Urinary bladder (tissue), 4 donors: Measurements from ENCODE around the gene NTNG1. TPM values are rescaled to one million over a fixed set of nuclear protein-coding genes. Genes with fewer than 3 reads are reported as not detected.

Experiments used
- DNase-seq: peaks from one replicate; pipeline ENCODE4 v3.0.0-alpha.2; 2015; ENCODE audit errors: extremely low spot score
- H3K27ac ChIP-seq: one replicate; pipeline ENCODE4 v1.5.1; 2013; ENCODE audit warnings: low read depth, mild to moderate bottlenecking, moderate library complexity
- H3K36me3 ChIP-seq: one replicate; pipeline ENCODE4 v1.6.1; 2013; ENCODE audit warnings: mild to moderate bottlenecking, moderate library complexity; ENCODE audit not compliant: insufficient read depth
- H3K4me1 ChIP-seq: one replicate; pipeline ENCODE4 v1.6.1; 2013; ENCODE audit warnings: mild to moderate bottlenecking, moderate library complexity; ENCODE audit not compliant: insufficient read depth
- H3K4me3 ChIP-seq: one replicate; pipeline ENCODE4 v1.5.1; 2013; ENCODE audit warnings: low read depth, low read length
- WGBS: extraction: QIAGEN DNeasy Blood & Tissue Kit; methylation state at CpG from one replicate; pipeline ENCODE4 v1.1.7; 2013; 5-methylcytosine and 5-hydroxymethylcytosine counted together
- polyA plus RNA-seq: library from polyadenylated mRNA; stranded (reverse); fragments of 200-250 nt; gene quantifications from one replicate; pipeline ENCODE4 v1.2.3, GENCODE V29; 2013
- total RNA-seq: library from RNA; depleted of rRNA; stranded (reverse); fragments of >200 nt; gene quantifications from one replicate; pipeline ENCODE4 v1.2.3, GENCODE V29; 2014
- donor health status: healthy with polysubstance abuse.
- donor health status: healthy.

NTNG1 gene
- total and polyA plus RNA-seq, 2 donors = 12.1 to 24.4 TPM

DNA sequence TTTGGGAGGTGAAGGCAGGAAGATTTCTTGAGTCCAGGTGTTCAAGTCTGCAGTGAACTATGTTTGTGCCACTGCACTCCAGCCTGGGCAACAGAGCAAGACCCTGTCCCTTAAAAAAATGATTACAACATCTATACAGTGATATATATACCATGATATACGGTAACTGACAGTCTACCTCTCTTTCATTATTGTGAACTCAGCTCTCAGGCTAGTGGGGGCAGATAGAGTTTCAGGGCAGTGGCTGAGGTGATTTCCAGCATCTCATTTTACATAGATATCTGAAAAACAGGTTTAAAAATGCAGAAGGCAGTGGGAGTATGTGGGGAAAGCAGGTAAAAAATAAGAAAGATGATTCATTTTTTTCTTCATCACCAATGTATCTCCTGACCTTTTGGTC lies 8.1 kb upstream of the NTNG1 start:
- Histone ChIP-seq H3K36me3 (no peaks in the 10 kb centered on the region), H3K27ac (no peak overlapping the region), H3K4me3 (no peak overlapping the region), H3K4me1 (no peaks in the 10 kb centered on the region)
- no peak for DNase-seq
- WGBS = 80% methylated on average over 1 of the region's 1 CpG

DNA sequence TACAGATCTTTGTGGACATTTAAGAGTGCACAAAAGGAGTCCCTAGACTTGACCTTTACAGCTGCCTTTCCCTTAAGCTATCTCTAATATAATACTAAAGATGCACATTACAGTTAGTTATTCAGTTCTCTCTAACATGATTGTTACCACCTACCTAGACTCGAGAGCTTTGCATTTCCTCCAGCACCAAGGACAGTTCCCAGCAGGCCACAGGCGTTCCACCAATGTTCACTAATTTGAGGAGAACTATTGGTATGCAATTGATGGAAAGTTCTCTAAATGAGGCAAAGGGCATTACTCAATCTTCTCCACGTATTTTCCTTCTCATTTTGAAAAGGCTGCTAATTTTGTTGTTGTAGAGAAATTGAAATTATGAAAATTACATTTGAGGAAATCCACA lies 5.4 kb upstream of the NTNG1 start:
- H3K27ac ChIP-seq = no peak overlapping the region
- H3K4me3 ChIP-seq = no peak overlapping the region
- peak; percentile 10 for DNase-seq
- 4% methylated on average over 3 of the region's 3 CpGs for WGBS
- peaks cover 1% of the 10 kb centered on the region for H3K4me1 ChIP-seq
- H3K36me3 ChIP-seq = no peaks in the 10 kb centered on the region

DNA sequence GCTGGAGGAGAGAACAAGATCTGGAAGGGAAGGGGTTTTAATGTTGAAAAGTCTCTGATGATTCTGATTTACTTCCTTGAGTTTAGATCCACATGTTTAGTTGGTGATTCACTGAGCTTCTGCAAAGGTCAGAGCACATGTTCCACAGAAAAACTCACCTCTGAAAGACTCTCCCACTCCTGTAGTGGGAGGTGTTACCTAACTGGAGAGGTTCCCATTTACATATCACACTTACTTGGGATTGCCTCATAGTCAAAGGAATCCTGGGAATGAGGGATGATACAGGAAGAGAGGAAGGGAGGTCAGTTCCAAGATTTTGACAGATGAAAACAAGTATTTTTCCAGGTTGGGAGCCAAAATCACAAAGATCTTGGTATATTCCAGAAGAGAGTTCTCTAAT lies 2.7 kb upstream of the NTNG1 start:
- Histone ChIP-seq H3K36me3 (no peaks in the 10 kb centered on the region), H3K4me1 (peaks cover 3% of the 10 kb centered on the region), H3K4me3 (no peak overlapping the region), H3K27ac (no peak overlapping the region)
- DNase-seq = no peak

DNA sequence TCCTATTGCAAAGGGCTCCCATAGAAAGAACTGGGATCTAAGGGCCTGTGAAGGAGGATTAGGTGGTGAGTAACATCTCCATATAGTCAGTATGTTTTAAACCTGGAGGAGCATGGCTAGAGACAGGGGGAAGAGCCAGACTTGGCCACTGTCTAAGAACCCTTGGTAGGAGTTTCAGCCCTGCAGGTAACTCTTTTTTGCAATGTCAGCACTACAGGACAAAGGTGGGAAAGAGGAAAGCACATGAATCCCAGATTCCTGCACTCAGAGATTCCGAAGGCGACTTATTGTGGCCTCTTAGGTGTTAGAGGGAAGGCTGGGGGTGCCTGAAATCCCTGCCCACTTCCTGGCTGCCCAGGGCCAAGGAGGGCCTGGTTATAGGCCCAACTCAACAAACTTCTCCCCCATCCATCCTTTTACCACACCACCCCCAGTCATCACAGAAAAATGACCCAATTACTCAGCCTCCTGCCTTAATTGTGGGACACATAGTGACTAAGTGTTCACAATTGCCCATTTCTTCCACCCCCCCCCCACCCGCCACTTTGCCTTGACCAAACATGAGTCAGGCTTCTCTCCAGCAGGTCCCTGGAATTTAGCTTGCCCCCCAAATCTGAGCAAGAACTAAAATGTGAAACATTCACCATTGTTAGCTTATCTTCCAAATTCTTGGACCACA lies 1.9 kb upstream of the NTNG1 start:
- Histone ChIP-seq H3K4me1 (peaks cover 3% of the 10 kb centered on the region), H3K4me3 (no peak overlapping the region), H3K27ac (no peak overlapping the region), H3K36me3 (no peaks in the 10 kb centered on the region)
- DNase-seq = no peak
- 92% methylated on average over 3 of the region's 3 CpGs for WGBS

DNA sequence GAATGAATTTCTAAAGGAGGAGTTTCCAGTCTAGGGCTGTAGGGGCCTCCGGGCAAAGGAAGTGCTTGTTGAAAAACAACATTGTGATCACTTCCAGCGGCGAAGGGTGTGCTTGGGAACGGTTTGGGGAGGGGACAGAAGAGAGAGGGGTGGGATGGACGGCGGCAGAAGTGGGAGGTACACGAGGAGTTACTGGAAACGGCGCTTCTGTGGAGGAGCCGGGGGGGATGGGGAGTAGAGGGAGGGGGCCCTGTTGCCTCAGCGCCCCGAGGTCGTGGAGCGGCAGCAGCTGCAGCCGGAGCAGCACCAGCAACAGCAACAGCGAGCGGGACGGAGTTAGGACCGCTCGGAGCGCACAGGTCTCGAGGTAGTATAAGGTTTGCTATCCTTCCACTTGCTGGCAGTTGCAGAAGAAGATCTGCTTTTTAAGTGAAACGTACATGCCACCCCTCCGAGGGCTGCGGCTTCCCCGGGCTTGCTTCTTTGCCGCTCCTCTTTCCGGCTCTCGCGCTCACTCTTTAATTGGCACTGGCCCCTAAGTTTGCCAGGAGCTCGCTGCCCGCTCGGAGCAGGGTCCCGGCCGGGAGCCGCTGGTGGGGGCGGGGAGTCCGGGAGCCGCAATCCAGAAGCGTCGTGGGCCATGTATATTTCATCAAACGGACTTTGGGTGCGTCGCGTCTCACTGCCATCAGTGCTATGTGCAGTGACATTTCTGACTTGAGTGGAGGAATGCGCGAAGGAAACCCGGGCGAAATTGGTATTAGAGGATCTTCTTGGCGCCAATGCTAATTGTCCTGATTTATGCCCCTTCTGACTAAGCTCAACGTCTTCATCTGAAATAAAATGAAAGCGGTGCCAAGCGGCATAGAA lies 771 bp upstream of the NTNG1 start:
- H3K4me1 ChIP-seq = peaks cover 3% of the 10 kb centered on the region
- no peak overlapping the region for H3K27ac ChIP-seq
- no peaks in the 10 kb centered on the region for H3K36me3 ChIP-seq
- H3K4me3 ChIP-seq = peak overlapping the region; percentile 94
- no peak for DNase-seq
- whole genome bisulfite sequencing = under 1% methylated on average over 53 of the region's 53 CpGs

DNA sequence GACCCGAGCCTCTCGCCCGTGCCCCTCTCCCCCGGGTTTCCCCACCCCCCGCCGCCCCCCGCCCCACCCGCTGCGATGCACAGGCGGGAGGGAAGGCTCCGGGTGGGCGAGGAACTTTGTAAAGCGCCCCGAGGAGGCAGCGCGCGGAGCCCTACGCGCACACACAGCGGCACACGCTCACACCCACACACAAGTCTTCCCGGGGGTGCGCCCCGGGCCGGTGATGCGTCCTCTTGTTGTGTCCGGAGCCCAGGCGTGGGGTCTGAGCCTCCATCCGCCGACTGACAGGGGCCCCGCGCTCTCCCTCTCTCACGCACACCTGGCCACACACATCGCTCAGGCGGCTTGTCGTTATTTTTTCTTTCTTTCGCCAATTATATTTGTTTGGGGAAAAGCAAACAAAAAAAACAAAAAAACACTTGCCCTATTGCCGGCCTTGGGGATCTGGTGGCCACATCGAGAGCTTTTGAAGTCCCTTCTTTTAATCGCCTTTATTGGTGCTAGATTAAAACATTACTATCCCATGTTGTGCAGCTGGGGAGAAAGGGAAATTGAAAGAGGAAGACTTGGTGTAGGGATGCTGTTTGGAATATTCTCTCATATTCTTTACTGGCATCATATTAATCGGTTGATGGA lies 770 bp downstream of the NTNG1 start:
- Histone ChIP-seq H3K4me3 (peak overlapping the region; percentile 94), H3K27ac (no peak overlapping the region), H3K36me3 (no peaks in the 10 kb centered on the region), H3K4me1 (peaks cover 3% of the 10 kb centered on the region)
- WGBS = under 1% methylated on average over 41 of the region's 41 CpGs
- DNase-seq = no peak

DNA sequence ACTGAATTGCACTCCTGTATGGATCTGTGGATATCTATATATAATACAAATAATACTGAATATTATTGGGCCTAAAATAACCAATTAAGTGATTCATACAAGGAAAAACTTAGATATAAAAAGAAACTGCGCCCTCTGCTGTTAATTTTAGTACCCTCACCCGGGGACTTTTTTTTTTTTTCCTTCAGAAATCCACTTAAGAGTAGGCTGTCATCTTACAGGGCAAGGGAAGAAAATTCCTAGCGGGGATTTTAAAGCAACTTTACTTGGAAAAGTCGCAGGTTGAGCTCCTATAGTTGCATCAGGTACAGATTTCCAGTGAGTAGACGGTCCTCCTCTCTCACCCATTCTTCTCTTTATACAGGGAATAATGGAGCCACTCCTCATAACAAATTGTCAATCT lies 1.3 kb downstream of the NTNG1 start:
- H3K4me1 ChIP-seq = peaks cover 3% of the 10 kb centered on the region
- WGBS = 0% methylated on average over 5 of the region's 5 CpGs
- peak; percentile 67 for DNase-seq
- H3K4me3 ChIP-seq = peak overlapping the region; percentile 94
- H3K36me3 ChIP-seq = no peaks in the 10 kb centered on the region
- no peak overlapping the region for H3K27ac ChIP-seq

DNA sequence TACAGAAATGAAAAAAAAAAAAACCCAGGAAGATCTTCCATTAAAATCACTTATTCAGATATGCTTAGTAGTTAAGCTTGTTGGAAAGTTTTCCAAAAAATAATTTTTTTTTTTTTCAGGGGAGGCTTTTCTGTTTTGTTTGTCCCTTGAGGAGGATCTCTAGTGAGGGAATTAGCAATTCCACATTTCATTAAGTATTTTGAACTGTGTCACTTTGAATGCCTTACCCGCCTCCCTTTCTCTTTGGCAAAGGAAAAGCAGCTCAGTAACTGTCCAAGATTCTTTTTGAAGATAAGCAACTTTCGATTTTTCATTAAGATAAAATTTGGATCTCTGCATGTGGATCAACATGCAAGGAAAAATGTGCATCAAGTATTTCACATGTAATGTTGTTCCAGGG lies 1.8 kb downstream of the NTNG1 start:
- whole genome bisulfite sequencing = 37% methylated on average over 2 of the region's 2 CpGs
- no peak overlapping the region for H3K4me3 ChIP-seq
- peaks cover 3% of the 10 kb centered on the region for H3K4me1 ChIP-seq
- DNase-seq = no peak
- no peaks in the 10 kb centered on the region for H3K36me3 ChIP-seq
- no peak overlapping the region for H3K27ac ChIP-seq

DNA sequence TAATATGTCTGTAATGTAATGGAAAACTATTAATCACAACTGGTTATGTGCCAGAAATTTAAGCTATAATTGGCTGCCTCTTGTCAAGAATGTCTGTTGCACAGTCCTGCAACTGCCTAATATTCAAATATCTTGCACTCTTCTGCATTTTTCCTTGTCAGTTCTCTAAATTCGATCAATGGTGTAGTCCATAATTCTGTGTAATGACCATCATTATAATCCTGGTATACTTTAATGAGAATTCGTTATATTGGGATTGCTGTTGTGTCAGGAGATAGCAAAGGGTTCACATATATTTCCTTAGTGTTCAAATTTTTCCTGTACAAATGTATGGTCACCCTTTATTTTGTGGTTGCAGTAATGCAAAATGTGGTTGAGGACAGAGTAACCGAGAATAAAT lies 4.8 kb downstream of the NTNG1 start:
- no peaks in the 10 kb centered on the region for H3K36me3 ChIP-seq
- peaks cover 2% of the 10 kb centered on the region for H3K4me1 ChIP-seq
- H3K27ac ChIP-seq = no peak overlapping the region
- WGBS = 86% methylated on average over 3 of the region's 3 CpGs
- no peak for DNase-seq
- no peak overlapping the region for H3K4me3 ChIP-seq

DNA sequence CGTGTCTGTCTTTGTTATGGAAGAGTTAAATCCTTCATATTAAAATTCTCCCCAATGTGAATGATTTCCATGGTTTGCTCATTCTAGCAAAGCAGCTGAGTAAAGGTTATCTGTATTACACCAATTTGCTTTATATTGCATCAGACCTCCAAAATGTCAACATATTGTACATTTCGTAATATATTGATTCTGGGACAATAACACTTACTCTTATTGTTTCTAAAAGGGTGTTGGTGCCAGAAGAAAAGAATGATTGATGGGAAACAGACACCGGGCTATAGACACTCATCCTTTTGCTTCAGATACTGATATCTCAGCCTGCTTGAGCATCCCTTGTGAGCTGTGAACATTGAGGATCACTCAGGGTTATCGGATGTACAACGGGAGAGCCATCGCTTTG lies 7.0 kb downstream of the NTNG1 start:
- DNase-seq = no peak
- Histone ChIP-seq H3K4me1 (no peaks in the 10 kb centered on the region), H3K27ac (no peak overlapping the region), H3K36me3 (no peaks in the 10 kb centered on the region), H3K4me3 (no peak overlapping the region)
- 93% methylated on average over 6 of the region's 6 CpGs for WGBS

DNA sequence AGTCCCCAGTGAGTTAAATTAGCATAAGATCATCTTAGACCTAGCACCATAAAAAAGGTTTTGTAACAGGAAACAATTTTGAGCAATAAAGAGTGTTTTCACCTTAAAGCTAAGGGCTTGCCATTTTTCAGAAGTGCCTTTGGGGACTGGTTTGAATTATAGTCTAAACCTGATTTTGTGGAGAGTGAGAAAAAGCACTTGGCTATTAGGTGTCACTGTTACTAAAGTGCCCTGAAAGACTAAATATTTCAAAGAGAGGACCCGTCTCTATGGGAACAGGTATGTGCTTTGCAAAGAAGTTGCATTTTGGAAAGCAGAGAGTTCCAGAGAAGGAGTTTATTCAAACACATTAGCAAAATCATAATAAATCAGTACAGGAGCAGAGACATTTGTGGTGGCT lies 9.1 kb downstream of the NTNG1 start:
- H3K4me3 ChIP-seq = no peak overlapping the region
- no peak overlapping the region for H3K27ac ChIP-seq
- no peak for DNase-seq
- no peaks in the 10 kb centered on the region for H3K36me3 ChIP-seq
- H3K4me1 ChIP-seq = no peaks in the 10 kb centered on the region
- WGBS = 91% methylated on average over 1 of the region's 1 CpG

DNA sequence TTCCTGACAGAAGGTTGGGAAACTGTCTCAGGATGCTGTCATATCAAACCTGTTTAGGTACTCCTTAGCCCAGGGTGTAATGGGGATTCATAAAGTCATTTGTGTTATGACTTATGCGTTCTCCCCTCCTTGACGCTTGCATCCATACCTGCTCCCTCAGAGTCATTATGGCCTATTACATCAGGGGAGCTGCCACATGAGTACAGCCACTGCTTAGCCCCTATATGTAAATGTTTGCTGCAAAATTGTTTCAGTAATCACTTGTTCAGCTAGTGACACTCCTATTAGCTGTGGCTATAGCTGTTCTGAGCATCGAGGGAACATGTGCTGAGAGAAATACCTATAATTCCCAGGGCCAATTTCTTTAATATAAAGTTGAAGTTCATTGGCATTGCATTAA lies 10.5 kb downstream of the NTNG1 start:
- no peak for DNase-seq
- WGBS = 96% methylated on average over 3 of the region's 3 CpGs
- H3K4me1 ChIP-seq = no peaks in the 10 kb centered on the region
- no peak overlapping the region for H3K27ac ChIP-seq
- no peaks in the 10 kb centered on the region for H3K36me3 ChIP-seq
- H3K4me3 ChIP-seq = no peak overlapping the region

DNA sequence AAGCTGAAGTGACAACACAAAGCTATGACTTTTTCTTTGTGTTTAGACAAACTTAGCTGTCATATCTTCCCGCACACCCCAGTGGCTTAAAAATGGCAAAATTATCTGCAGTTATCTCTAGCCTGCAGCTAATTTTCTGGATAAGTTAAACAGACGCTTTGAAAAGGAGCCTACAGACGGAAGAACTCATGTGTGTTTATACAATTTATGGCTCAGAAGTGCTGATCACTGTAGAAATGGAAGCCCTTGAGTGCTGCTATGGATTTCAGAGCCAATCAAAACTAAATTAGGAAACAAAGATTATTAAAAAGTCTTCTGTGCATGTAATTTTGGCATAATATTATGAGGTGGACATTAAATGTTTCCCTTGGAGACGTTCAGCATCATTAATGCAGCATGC lies 11.6 kb downstream of the NTNG1 start:
- Histone ChIP-seq H3K27ac (no peak overlapping the region), H3K4me3 (no peak overlapping the region), H3K4me1 (no peaks in the 10 kb centered on the region), H3K36me3 (no peaks in the 10 kb centered on the region)
- DNase-seq = no peak
- 21% methylated on average over 4 of the region's 4 CpGs for WGBS

DNA sequence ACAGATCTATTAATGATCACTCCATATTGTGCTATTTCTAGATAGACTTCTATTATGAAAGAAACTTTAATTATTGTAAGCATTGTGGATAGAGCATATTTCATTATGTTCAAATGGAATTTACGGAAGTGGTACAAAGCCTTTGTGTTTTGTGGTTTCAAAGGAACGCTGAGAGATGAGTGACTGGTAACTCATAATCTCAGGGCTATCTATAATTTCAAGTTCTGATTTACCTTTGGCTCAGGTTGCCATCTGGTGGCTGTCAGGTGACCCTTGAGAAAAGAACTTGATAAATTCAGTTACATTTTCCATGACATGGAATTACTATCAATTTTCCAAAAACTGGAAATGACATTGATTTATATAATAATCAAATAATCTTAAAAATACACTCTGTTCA lies 12.2 kb downstream of the NTNG1 start:
- no peak overlapping the region for H3K27ac ChIP-seq
- H3K36me3 ChIP-seq = no peaks in the 10 kb centered on the region
- no peaks in the 10 kb centered on the region for H3K4me1 ChIP-seq
- no peak overlapping the region for H3K4me3 ChIP-seq
- DNase-seq = no peak
- WGBS = 93% methylated on average over 2 of the region's 2 CpGs
